ENCODE measurements around the gene FAM20A.

Gene FAM20A

GRCh38 chr17:68567035-68567434, 34.1 kb downstream of the FAM20A start:
- DNase-seq (ENCODE audit: insufficient read length, low spot score) (no peak), FAIRE-seq (no peak)
- TF ChIP-seq CTCF (IDR thresholded peaks at IDR 0.05; ENCODE audit: insufficient read depth, missing control alignments), result no peak

- TF ChIP-seq CTCF (IDR thresholded peaks at IDR 0.05; ENCODE audit: insufficient read depth, missing control alignments), result no peak
- FAIRE-seq, result no peak
- no peak for DNase-seq (ENCODE audit: insufficient read length, low spot score)
Measured at GRCh38 chr17:68566442-68566738, 34.8 kb downstream of the FAM20A start.

GRCh38 chr17:68565661-68566441, 35.3 kb downstream of the FAM20A start:
- no peak for TF ChIP-seq CTCF (IDR thresholded peaks at IDR 0.05; ENCODE audit: insufficient read depth, missing control alignments)
- DNase-seq (ENCODE audit: insufficient read length, low spot score) (no peak), FAIRE-seq (no peak)

- FAIRE-seq (no peak), DNase-seq (ENCODE audit: insufficient read length, low spot score) (no peak)
- no peak for TF ChIP-seq CTCF (IDR thresholded peaks at IDR 0.05; ENCODE audit: insufficient read depth, missing control alignments)
Measured at GRCh38 chr17:68564415-68565111, 36.6 kb downstream of the FAM20A start.

- no peak for FAIRE-seq
- no peak for DNase-seq (ENCODE audit: insufficient read length, low spot score)
- TF ChIP-seq CTCF (IDR thresholded peaks at IDR 0.05; ENCODE audit: insufficient read depth, missing control alignments), result no peak
Measured at GRCh38 chr17:68562736-68563135, 38.4 kb downstream of the FAM20A start.

- no peak for DNase-seq (ENCODE audit: insufficient read length, low spot score)
- no peak for TF ChIP-seq CTCF (IDR thresholded peaks at IDR 0.05; ENCODE audit: insufficient read depth, missing control alignments)
- no peak for FAIRE-seq
Measured at GRCh38 chr17:68560966-68561720, 40.0 kb downstream of the FAM20A start.

Measured in D721Med (cell line).